GM18907 (cell line): Measurements from ENCODE around the gene SRXN1.

Experiments
- ATAC-seq: cut with Tn5 transposase; IDR thresholded peaks from one replicate; pipeline ENCODE4 v1.9.1; 2021; ENCODE audit warnings: mild to moderate bottlenecking, moderate library complexity; ENCODE audit not compliant: unreplicated experiment

SRXN1 gene

DNA sequence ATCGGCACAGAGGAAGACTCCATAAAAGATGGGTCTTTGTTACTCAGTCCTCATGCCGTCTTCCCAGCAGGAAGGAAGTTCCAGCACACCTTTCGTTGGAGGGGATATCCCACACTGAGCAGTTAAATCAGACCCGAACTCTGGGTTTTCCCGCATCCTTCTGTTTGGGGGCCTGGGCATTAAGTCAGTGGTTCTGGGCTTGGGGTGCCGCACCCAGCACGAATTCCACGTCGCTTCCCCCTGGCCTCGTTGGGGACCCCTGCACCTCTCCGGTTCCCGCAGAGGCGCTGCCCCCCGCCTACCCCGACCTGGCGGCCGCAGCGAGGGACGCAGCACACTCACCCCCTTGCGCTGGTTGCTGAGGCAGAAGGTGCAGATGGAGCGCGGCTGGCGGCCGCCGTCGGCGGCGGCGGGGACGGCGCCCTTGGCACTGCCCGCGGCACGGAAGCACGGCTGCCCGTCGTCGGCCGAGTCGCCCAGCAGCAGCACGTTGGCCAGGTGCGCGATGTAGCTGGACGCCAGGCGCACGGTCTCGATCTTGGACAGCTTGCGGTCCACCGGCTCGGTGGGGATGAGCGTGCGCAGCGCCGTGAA is 43.5 kb downstream of the SRXN1 start:
- no peak for ATAC-seq

GRCh38 chr20:608970-609369 is 44.0 kb downstream of the SRXN1 start:
- ATAC-seq, result no peak

DNA sequence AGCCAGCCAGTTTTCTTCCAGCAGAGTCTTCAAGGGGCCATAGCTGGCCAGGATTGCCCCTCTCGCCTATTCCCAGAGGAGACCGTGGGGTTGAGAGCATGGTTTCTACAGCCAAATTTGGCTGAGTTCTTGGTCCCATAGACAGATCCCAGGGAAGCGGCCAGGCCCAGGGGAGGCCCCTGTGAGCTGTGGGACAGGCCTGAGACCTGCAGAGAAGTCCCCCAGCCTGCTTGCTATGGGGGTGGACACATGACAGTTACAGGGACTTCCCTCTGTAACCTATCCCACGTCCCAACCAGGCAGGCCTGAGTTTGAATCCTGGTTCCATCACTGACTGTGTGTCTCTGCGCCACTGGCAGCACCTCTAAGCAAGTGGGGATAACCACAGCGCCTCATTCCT is 45.5 kb downstream of the SRXN1 start:
- ATAC-seq, result no peak

- no peak for ATAC-seq
These were observed 47.8 kb downstream of the SRXN1 start for GRCh38 chr20:605237-605636.

DNA sequence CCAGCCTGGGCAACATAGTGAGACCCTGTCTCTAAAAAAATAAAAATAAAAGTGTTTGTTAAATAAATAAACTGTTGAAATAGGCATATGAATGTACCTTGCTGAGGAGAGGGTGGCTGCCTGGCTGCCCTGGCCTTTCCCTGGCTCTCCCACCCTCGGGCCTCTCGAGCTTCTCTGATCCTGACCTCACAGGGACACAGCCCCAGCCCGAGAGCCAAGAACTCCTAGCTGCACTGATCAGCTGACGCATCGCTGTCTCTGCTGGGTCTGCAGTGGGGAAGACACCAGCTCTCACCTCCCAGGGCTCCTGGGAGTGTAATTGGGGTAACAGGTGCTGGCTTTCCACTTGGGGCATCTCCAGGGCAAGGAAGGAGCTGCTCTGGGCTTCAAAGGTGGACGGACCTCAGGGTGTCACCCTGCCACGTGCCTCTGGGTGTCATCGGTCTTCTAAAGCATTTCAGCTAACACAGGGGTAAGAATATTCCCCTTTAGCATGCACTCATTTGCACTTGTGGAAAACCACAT is 49.8 kb downstream of the SRXN1 start:
- ATAC-seq, result no peak

- ATAC-seq, result no peak
These were observed 50.7 kb downstream of the SRXN1 start for GRCh38 chr20:602111-602970.

DNA sequence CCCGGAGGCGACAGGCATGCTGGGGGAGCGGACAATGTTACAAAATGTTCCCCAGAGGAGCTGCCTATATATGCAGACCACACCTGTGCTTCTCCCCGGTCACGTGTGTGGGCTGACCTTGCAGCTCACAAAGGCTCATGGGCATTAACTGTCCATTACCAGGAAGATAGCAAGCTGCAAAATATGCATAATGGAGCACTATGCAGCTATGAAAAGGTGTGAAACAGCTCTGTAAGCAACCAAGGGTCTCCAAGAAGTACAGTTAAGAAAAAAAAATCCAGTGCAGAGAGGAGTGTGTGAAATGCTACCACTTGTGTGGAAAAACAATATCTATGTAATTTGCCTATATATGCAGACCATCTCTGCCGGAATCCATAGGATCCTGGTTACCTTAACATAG is 52.3 kb downstream of the SRXN1 start:
- ATAC-seq, result no peak

- ATAC-seq, result no peak
These were observed 52.9 kb downstream of the SRXN1 start for GRCh38 chr20:600141-600540.

DNA sequence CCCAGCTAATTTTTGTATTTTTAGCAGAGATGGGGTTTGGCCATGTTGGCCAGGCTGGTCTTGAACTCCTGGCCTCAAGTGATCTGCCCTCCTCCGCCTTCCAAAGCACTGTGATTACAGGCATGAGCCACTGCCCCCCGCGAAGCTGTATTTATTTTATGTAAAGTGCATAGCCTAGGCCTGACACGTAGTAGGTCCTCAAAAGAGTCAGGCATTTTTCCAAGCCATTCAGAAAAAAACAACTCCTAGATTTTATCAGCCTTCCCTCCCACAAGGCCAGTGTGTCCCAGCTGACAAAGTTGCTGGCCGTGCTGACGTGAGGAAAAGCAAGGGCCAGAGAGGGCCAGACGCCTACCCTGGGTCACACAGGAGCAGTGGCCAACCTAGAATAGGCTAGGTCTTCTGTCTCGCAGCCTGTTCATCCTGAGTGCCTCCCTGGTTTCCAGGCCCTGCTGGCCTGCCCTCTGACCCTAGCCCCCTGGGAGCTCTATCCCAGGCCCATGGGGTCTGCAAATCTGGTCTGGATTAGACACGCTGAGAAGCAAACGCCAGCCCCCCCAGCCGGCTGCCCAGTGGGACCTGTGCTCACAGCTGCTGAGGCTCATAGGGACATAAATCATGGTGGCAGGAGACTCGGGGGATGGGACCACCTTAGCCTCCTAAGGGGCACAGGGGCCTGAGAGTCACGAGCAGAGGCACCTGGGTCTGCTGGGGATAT is 54.7 kb downstream of the SRXN1 start:
- no peak for ATAC-seq

DNA sequence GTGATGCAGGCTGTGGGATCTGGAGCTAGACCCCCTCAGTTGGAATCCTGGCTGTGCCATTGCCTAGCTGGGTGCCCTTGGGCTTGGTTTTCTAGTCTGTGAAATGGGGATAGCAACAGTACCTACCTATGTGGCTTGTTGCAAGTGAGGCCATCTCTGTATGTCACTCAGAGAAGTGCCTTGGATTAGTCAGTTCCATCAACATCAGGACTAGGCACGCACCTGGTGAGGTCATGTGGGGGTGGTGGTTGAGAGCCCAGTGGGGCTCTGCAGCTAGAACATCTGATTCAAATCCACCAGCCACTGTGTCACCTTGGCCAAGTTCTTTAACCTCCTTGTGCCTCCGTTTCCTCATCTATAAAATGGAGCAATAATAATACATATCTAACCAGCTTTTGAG is 55.4 kb downstream of the SRXN1 start:
- no peak for ATAC-seq
